Calu3 (cell line): ENCODE measurements around the gene MTUS2. TPM values are rescaled to one million over a fixed set of nuclear protein-coding genes. Genes with fewer than 3 reads are reported as not detected.
"Not testable (repeated sequence)": the region's sequence is repeated elsewhere in the genome, so short reads cannot be mapped to it uniquely, and the experiment has no call there.

Experiments
- BruUV-seq: library from RNA; stranded (reverse); fragments of 400-500 nt; replicated peaks from 2 replicates; lab custom pipeline; 2021; lab: Mats Ljungman, UMichigan
- CTCF ChIA-PET: fragments of 300-600 bp; sonication (Branson Sonifier 250); formaldehyde crosslinking; loops from one replicate; lab custom pipeline; 2022; ENCODE audit warnings: antibody characterized with exemption; lab: Charles Lee
- DNase-seq: peaks from one replicate; pipeline ENCODE4 v3.0.0; 2022
- H3K27ac Mint-ChIP-seq: one replicate; pipeline ENCODE4 v1.8.0; 2022; ENCODE audit warnings: mixed read lengths; ENCODE audit not compliant: unreplicated experiment
- H3K27me3 Mint-ChIP-seq: one replicate; pipeline ENCODE4 v1.8.0; 2022; ENCODE audit warnings: mixed read lengths; ENCODE audit not compliant: unreplicated experiment
- H3K36me3 Mint-ChIP-seq: one replicate; pipeline ENCODE4 v1.8.0; 2022; ENCODE audit warnings: mild to moderate bottlenecking, moderate library complexity, mixed read lengths; ENCODE audit not compliant: insufficient read depth, unreplicated experiment
- H3K4me1 Mint-ChIP-seq: one replicate; pipeline ENCODE4 v1.8.0; 2022; ENCODE audit warnings: mild to moderate bottlenecking, low read depth, mixed read lengths; ENCODE audit not compliant: unreplicated experiment
- H3K4me3 Mint-ChIP-seq: one replicate; pipeline ENCODE4 v1.8.0; 2022; ENCODE audit warnings: mild to moderate bottlenecking, low read depth, moderate library complexity, mixed read lengths; ENCODE audit not compliant: unreplicated experiment
- H3K9me3 Mint-ChIP-seq: one replicate; pipeline ENCODE4 v1.8.0; 2022; ENCODE audit warnings: low read depth, mixed read lengths; ENCODE audit not compliant: unreplicated experiment
- intact Hi-C: fragments of 100-400 bp; cut with micrococcal nuclease; formaldehyde crosslinking; loops from one replicate; pipeline ENCODE4 v1.10.0; 2022; ENCODE audit not compliant: unreplicated experiment
- total RNA-seq: library from RNA; stranded (reverse); gene quantifications from 2 replicates; pipeline ENCODE4 v1.2.3, GENCODE V29; 2022
- TF ChIP-seq, protein P1 (sequence below): fragments of 200-600 bp; IDR thresholded peaks from one replicate; pipeline ENCODE4 v1.8.0; 2022; ENCODE audit warnings: antibody characterized with exemption; ENCODE audit not compliant: unreplicated experiment

MTUS2 gene
- total RNA-seq, 1 experiment from 2014 or later = not detected

DNA sequence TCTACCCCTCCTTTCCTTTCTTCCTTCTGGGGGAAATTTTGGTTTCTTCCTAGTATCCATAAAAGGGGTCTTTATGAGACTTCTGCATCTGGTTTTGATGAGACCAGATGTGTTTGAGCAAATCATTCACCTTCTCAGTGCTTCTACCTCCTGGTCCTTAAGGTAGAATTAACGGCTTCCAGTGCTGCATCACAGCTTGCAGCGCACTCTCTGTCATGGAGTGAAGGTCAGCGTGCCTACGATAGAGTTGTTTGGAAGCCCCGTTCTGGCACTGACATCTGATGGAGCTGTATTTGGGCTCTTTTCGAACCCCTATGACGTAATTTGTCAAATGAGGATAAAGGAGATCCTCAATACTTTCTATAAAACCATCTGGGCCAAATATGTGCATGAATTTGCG lies 164.2 kb downstream of the MTUS2 start:
- intact Hi-C loops = no loop called here
- Mint-ChIP-seq H3K4me1 (no peaks in the 10 kb centered on the region), H3K27me3 (no peaks in the 10 kb centered on the region), H3K27ac (no peak overlapping the region), H3K4me3 (no peak overlapping the region), H3K9me3 (peaks cover 3% of the 10 kb centered on the region), H3K36me3 (no peaks in the 10 kb centered on the region)
- CTCF ChIA-PET = no interaction called here
- TF ChIP-seq, protein P1, sequence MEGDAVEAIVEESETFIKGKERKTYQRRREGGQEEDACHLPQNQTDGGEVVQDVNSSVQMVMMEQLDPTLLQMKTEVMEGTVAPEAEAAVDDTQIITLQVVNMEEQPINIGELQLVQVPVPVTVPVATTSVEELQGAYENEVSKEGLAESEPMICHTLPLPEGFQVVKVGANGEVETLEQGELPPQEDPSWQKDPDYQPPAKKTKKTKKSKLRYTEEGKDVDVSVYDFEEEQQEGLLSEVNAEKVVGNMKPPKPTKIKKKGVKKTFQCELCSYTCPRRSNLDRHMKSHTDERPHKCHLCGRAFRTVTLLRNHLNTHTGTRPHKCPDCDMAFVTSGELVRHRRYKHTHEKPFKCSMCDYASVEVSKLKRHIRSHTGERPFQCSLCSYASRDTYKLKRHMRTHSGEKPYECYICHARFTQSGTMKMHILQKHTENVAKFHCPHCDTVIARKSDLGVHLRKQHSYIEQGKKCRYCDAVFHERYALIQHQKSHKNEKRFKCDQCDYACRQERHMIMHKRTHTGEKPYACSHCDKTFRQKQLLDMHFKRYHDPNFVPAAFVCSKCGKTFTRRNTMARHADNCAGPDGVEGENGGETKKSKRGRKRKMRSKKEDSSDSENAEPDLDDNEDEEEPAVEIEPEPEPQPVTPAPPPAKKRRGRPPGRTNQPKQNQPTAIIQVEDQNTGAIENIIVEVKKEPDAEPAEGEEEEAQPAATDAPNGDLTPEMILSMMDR = no peak
- BruUV-seq = no TSS peak
- no peak for DNase-seq

DNA sequence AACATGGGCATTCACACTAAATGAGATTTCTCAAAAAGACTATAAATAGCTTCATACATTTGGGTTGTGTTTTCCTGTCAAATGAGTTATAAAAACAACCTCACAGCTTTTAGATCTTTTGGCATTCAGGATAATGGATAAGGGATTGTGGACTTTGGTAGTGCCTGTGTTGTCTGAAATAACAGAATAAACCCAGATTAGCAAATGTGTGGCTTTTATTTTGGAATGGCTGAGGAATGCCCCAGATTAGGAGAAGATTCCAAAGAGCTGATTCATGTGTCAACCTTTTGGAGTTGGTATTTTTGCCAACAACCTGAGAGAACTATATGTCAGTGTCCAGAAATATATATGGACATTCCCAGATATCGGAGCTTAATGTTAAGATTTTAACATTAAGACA lies 164.7 kb downstream of the MTUS2 start:
- H3K9me3 Mint-ChIP-seq = peaks cover 3% of the 10 kb centered on the region
- intact Hi-C loops = no loop called here
- no peak overlapping the region for H3K27ac Mint-ChIP-seq
- BruUV-seq = no TSS peak
- TF ChIP-seq, protein P1 = no peak
- no peaks in the 10 kb centered on the region for H3K36me3 Mint-ChIP-seq
- no peak overlapping the region for H3K4me3 Mint-ChIP-seq
- H3K4me1 Mint-ChIP-seq = no peaks in the 10 kb centered on the region
- CTCF ChIA-PET = no interaction called here
- DNase-seq = no peak
- H3K27me3 Mint-ChIP-seq = no peaks in the 10 kb centered on the region

DNA sequence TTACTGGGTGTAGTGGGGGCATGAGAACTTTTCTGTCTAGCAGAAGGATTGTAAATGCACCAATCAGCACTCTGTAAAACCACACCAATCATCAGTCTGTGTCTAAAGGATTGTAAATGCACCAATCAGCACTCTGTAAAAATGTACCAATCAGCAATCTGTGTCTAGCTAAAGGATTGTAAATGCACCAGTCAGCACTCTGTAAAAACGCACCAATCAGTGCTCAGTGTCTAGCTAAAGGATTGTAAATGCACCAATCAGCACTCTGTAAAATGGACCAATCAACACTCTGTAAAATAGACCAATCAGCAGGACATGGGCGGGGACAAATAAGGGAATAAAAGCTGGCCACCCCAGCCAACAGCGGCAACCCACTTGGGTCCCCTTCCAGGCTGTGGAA lies 170.2 kb downstream of the MTUS2 start:
- H3K9me3 Mint-ChIP-seq, H3K4me3 Mint-ChIP-seq, BruUV-seq, DNase-seq, H3K27me3 Mint-ChIP-seq, intact Hi-C loops, H3K36me3 Mint-ChIP-seq, H3K27ac Mint-ChIP-seq, H3K4me1 Mint-ChIP-seq, CTCF ChIA-PET: not testable (repeated sequence)

DNA sequence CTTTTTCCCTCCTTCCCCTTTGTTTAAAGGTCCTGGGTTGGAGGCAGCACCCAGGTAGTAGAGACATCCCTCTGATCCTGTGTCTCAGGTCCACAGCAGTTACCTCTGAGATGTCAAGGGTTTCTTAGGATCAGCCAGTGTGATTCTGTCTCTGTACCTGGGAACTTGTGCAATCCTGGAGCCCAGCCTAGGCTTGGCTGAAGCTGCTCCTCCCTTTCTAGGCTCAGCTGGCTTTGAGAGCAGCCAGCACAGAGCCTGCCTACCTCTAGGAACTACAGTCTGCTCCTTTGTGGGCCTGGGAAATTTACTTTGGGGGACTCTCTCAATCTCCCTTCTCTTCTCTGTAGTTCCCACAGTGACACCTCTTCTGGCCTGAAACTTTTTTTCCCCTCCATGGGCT lies 171.6 kb downstream of the MTUS2 start:
- CTCF ChIA-PET = no interaction called here
- intact Hi-C loops = no loop called here
- DNase-seq = no peak
- Mint-ChIP-seq H3K36me3 (no peaks in the 10 kb centered on the region), H3K4me3 (no peak overlapping the region), H3K4me1 (no peaks in the 10 kb centered on the region), H3K27ac (no peak overlapping the region), H3K27me3 (no peaks in the 10 kb centered on the region), H3K9me3 (peaks cover 6% of the 10 kb centered on the region)
- TF ChIP-seq, protein P1 = no peak
- BruUV-seq = no TSS peak

DNA sequence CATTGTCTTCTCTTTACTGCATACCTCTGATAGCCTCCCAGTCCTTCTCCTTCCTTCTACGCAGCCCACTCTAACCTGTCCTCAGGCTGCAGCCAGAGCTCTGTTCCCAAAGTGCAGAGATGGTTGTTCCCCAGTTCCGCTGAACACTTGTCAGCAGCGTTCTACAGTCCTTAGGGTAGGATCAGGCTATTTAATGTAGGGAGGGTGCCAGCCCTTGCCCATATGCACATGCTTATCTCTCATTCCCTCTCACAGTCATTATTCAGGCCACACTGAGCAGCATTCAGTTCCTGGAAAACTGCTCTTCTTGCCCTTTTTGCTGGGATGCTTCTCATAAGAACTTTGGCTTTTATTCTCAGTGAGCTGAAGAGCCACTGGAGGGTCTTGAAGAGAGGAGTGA lies 180.7 kb downstream of the MTUS2 start:
- CTCF ChIA-PET = no interaction called here
- no peak overlapping the region for H3K27ac Mint-ChIP-seq
- H3K4me1 Mint-ChIP-seq = no peaks in the 10 kb centered on the region
- no peaks in the 10 kb centered on the region for H3K36me3 Mint-ChIP-seq
- H3K9me3 Mint-ChIP-seq = peaks cover 12% of the 10 kb centered on the region
- TF ChIP-seq, protein P1 = no peak
- no peaks in the 10 kb centered on the region for H3K27me3 Mint-ChIP-seq
- no TSS peak for BruUV-seq
- intact Hi-C loops = no loop called here
- no peak for DNase-seq
- no peak overlapping the region for H3K4me3 Mint-ChIP-seq
